ENCODE results near the gene TMEM50B.

DNA sequence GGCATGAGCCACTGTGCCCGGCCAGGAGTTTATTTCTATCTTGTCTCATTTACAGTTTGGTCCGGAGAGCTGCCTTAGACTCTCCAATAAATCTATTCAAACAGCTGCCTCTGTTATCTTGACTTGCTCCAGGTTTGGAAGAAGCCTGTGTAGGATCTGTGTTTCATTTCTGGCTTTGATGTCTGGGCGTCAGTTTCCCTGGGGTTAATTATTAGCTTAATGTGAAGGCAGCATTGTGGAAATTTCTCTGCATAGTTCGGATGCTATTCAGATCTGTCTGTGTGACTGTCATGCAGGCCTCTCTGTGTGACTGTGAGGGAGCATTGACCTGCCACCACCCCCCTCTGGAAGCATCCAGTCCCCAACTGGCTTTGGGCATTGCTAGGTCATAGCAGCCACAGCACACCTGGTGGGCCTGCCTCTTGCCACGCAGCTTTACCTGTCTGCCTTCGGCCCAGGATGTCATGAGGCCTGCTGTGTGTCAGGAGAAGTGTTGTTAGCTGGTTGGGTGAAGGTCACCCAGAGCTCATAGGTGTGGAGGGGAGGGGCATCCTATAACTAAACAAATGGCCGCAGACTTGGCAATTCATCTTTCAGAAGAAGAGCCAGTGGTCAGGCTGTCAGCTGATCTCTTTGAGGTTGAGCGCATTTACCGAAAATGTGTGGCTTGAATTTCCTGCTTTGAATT, 66.8 kb downstream of the TMEM50B start:
- TF ChIP-seq, protein P1, sequence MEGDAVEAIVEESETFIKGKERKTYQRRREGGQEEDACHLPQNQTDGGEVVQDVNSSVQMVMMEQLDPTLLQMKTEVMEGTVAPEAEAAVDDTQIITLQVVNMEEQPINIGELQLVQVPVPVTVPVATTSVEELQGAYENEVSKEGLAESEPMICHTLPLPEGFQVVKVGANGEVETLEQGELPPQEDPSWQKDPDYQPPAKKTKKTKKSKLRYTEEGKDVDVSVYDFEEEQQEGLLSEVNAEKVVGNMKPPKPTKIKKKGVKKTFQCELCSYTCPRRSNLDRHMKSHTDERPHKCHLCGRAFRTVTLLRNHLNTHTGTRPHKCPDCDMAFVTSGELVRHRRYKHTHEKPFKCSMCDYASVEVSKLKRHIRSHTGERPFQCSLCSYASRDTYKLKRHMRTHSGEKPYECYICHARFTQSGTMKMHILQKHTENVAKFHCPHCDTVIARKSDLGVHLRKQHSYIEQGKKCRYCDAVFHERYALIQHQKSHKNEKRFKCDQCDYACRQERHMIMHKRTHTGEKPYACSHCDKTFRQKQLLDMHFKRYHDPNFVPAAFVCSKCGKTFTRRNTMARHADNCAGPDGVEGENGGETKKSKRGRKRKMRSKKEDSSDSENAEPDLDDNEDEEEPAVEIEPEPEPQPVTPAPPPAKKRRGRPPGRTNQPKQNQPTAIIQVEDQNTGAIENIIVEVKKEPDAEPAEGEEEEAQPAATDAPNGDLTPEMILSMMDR (IDR thresholded peaks at IDR 0.05), result no peak
- TF ChIP-seq EP300 (IDR thresholded peaks at IDR 0.05) (no peak), POLR2A (IDR thresholded peaks at IDR 0.05) (no peak)

All from stomach (tissue), 4 donors.